Activated CD8-positive, alpha-beta T cell treated with anti-CD3 and anti-CD28 coated beads for 36 hours (primary cell): ENCODE data around the gene LYVE1. TPM values are rescaled to one million over a fixed set of nuclear protein-coding genes. Genes with fewer than 3 reads are reported as not detected.

Experiments
- ATAC-seq: fragments of 200-7000 bp; cut with Tn5 transposase; one replicate; pipeline ENCODE4 v1.10.0; 2021; ENCODE audit warnings: mild to moderate bottlenecking, moderate library complexity
- CTCF ChIA-PET: fragments of 350-600 bp; sonication (Branson Sonifier 250); formaldehyde crosslinking; loops from one replicate; lab custom pipeline; 2021; ENCODE audit warnings: antibody characterized with exemption; lab: Charles Lee
- POLR2A ChIA-PET: fragments of 350-600 bp; sonication (Branson Sonifier 250); formaldehyde crosslinking; loops from one replicate; lab custom pipeline; 2021; ENCODE audit warnings: antibody characterized with exemption; lab: Charles Lee
- DNase-seq: peaks from one replicate; pipeline ENCODE4 v3.0.0-alpha.2; 2020
- H3K27ac Mint-ChIP-seq: one replicate; pipeline ENCODE4 v1.8.0; 2021; ENCODE audit warnings: mild to moderate bottlenecking, mixed read lengths
- H3K27me3 Mint-ChIP-seq: one replicate; pipeline ENCODE4 v1.8.0; 2021; ENCODE audit warnings: mixed read lengths
- H3K36me3 Mint-ChIP-seq: one replicate; pipeline ENCODE4 v1.8.0; 2021; ENCODE audit warnings: low read depth, mixed read lengths
- H3K4me1 Mint-ChIP-seq: one replicate; pipeline ENCODE4 v1.8.0; 2021; ENCODE audit warnings: low read depth, mixed read lengths
- H3K4me3 Mint-ChIP-seq: one replicate; pipeline ENCODE4 v1.8.0; 2021; ENCODE audit warnings: mild to moderate bottlenecking, moderate library complexity, mixed read lengths
- H3K9me3 Mint-ChIP-seq: one replicate; pipeline ENCODE4 v1.8.0; 2021; ENCODE audit warnings: mixed read lengths
- intact Hi-C: fragments of 100-400 bp; cut with micrococcal nuclease; formaldehyde crosslinking; loops from one replicate; pipeline ENCODE4 v1.10.0; 2022
- total RNA-seq, 2 experiments: library from RNA; stranded (reverse); gene quantifications; one replicate each; pipeline ENCODE4 v1.2.3, GENCODE V29; 2021
- TF ChIP-seq, protein P1 (sequence below): fragments of 200-600 bp; IDR thresholded peaks from one replicate; pipeline ENCODE4 v1.8.0; 2022; ENCODE audit warnings: antibody characterized with exemption, mild to moderate bottlenecking

The LYVE1 gene
- total RNA-seq, 2 experiments from 2014 or later = not detected

- intact Hi-C loops = no loop called here
- Mint-ChIP-seq H3K36me3 (no peaks in the 10 kb centered on the region), H3K4me3 (no peak overlapping the region), H3K9me3 (no peaks in the 10 kb centered on the region), H3K4me1 (no peaks in the 10 kb centered on the region), H3K27ac (no peak overlapping the region), H3K27me3 (peaks cover 1% of the 10 kb centered on the region)
- ChIA-PET CTCF (interaction anchor here (1.2 to 2.5 kb wide), 4 partner anchors 25 to 159 kb away, joined by 3 to 8 read pairs (median 4); partner anchors contain the start of gene RNF141), POLR2A (no interaction called here)
- no peak for DNase-seq
- TF ChIP-seq, protein P1, sequence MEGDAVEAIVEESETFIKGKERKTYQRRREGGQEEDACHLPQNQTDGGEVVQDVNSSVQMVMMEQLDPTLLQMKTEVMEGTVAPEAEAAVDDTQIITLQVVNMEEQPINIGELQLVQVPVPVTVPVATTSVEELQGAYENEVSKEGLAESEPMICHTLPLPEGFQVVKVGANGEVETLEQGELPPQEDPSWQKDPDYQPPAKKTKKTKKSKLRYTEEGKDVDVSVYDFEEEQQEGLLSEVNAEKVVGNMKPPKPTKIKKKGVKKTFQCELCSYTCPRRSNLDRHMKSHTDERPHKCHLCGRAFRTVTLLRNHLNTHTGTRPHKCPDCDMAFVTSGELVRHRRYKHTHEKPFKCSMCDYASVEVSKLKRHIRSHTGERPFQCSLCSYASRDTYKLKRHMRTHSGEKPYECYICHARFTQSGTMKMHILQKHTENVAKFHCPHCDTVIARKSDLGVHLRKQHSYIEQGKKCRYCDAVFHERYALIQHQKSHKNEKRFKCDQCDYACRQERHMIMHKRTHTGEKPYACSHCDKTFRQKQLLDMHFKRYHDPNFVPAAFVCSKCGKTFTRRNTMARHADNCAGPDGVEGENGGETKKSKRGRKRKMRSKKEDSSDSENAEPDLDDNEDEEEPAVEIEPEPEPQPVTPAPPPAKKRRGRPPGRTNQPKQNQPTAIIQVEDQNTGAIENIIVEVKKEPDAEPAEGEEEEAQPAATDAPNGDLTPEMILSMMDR = no peak
- ATAC-seq = no peak
These were observed 3.0 kb downstream of the LYVE1 start for GRCh38 chr11:10565493-10565892.

GRCh38 chr11:10564696-10565318 lies 3.7 kb downstream of the LYVE1 start:
- H3K4me1 Mint-ChIP-seq = no peaks in the 10 kb centered on the region
- H3K4me3 Mint-ChIP-seq = no peak overlapping the region
- H3K27ac Mint-ChIP-seq = no peak overlapping the region
- DNase-seq (no peak), ATAC-seq (no peak)
- TF ChIP-seq, protein P1 = no peak
- ChIA-PET POLR2A (no interaction called here), CTCF (interaction anchor here (1.2 to 2.5 kb wide), 4 partner anchors 23 to 159 kb away, joined by 3 to 9 read pairs (median 6); partner anchors contain the start of gene RNF141)
- intact Hi-C loops = no loop called here
- no peaks in the 10 kb centered on the region for H3K36me3 Mint-ChIP-seq
- H3K9me3 Mint-ChIP-seq = no peaks in the 10 kb centered on the region
- peaks cover 1% of the 10 kb centered on the region for H3K27me3 Mint-ChIP-seq

- ChIA-PET POLR2A (no interaction called here), CTCF (interaction anchor here (1.4 kb wide), 1 partner anchor 22 kb away, joined by 9 read pairs; the partner anchor contains the start of gene RNF141)
- Mint-ChIP-seq H3K36me3 (no peaks in the 10 kb centered on the region), H3K4me3 (no peak overlapping the region), H3K9me3 (no peaks in the 10 kb centered on the region), H3K27ac (no peak overlapping the region), H3K4me1 (no peaks in the 10 kb centered on the region), H3K27me3 (peaks cover 1% of the 10 kb centered on the region)
- ATAC-seq = no peak
- TF ChIP-seq, protein P1 = no peak
- DNase-seq = no peak
- intact Hi-C loops = no loop called here
These were observed 4.4 kb downstream of the LYVE1 start for GRCh38 chr11:10564030-10564429.

DNA sequence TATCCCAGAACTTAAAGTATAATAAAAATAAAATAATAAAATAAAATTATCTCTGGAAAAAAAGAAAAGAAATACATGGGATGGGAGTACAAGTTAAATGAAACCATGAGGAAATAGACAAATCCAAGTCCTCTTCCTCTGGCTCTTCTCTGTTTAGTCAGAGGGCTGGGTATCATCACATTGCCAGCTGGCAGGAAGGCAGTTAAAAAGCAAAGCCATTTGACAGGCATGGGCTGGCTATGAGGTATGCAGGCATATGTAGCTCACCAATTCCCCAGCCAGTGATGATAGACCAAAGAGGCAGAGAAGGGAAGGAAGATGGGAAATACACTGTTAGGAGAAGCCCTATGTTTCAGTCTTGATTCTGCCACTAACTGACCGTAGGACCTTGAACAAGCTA lies 6.5 kb downstream of the LYVE1 start:
- intact Hi-C loops = no loop called here
- ChIA-PET POLR2A (no interaction called here), CTCF (interaction anchor here (2.3 kb wide), 1 partner anchor 93 kb away, joined by 5 read pairs; no protein-coding TSS in a partner anchor)
- Mint-ChIP-seq H3K27ac (no peak overlapping the region), H3K4me3 (no peak overlapping the region), H3K9me3 (no peaks in the 10 kb centered on the region), H3K27me3 (no peaks in the 10 kb centered on the region), H3K4me1 (no peaks in the 10 kb centered on the region), H3K36me3 (no peaks in the 10 kb centered on the region)
- ATAC-seq = no peak
- DNase-seq = no peak
- TF ChIP-seq, protein P1 = no peak

- TF ChIP-seq, protein P1 = no peak
- H3K27me3 Mint-ChIP-seq = no peaks in the 10 kb centered on the region
- no peaks in the 10 kb centered on the region for H3K9me3 Mint-ChIP-seq
- intact Hi-C loops = no loop called here
- POLR2A ChIA-PET = no interaction called here
- no peaks in the 10 kb centered on the region for H3K4me1 Mint-ChIP-seq
- DNase-seq (no peak), ATAC-seq (no peak)
- CTCF ChIA-PET = interaction anchor here (2.3 kb wide), 1 partner anchor 93 kb away, joined by 5 read pairs; no protein-coding TSS in a partner anchor
- H3K4me3 Mint-ChIP-seq = no peak overlapping the region
- H3K36me3 Mint-ChIP-seq = no peaks in the 10 kb centered on the region
- H3K27ac Mint-ChIP-seq = no peak overlapping the region
These were observed 7.2 kb downstream of the LYVE1 start for GRCh38 chr11:10561043-10561818.
